Endothelial cell (in vitro differentiated cells): ENCODE data around the gene CMSS1. TPM values are rescaled to one million over a fixed set of nuclear protein-coding genes. Genes with fewer than 3 reads are reported as not detected.

ENCODE experiments used
- DNase-seq: peaks from one replicate; pipeline ENCODE4 v3.0.0; 2021; ENCODE audit warnings: low spot score
- H3K27ac Mint-ChIP-seq: one replicate; pipeline ENCODE4 v1.8.0; 2021; ENCODE audit warnings: mixed read lengths, inconsistent platforms; ENCODE audit not compliant: unreplicated experiment
- H3K27me3 Mint-ChIP-seq: one replicate; pipeline ENCODE4 v1.8.0; 2021; ENCODE audit warnings: mild to moderate bottlenecking, moderate library complexity, mixed read lengths, inconsistent platforms; ENCODE audit not compliant: unreplicated experiment
- H3K36me3 Mint-ChIP-seq: one replicate; pipeline ENCODE4 v1.8.0; 2021; ENCODE audit warnings: mild to moderate bottlenecking, low read depth, mixed read lengths, inconsistent platforms; ENCODE audit not compliant: unreplicated experiment
- H3K4me1 Mint-ChIP-seq: one replicate; pipeline ENCODE4 v1.8.0; 2021; ENCODE audit warnings: mild to moderate bottlenecking, mixed read lengths, inconsistent platforms; ENCODE audit not compliant: unreplicated experiment
- H3K4me3 Mint-ChIP-seq: one replicate; pipeline ENCODE4 v1.8.0; 2021; ENCODE audit warnings: mild to moderate bottlenecking, mixed read lengths, inconsistent platforms; ENCODE audit not compliant: unreplicated experiment
- H3K9me3 Mint-ChIP-seq: one replicate; pipeline ENCODE4 v1.8.0; 2021; ENCODE audit warnings: mixed read lengths, inconsistent platforms; ENCODE audit not compliant: unreplicated experiment
- CTCF ChIP-seq: fragments of 200-600 bp; sonication (generic); IDR thresholded peaks from one replicate; pipeline ENCODE4 v1.5.0; 2021; ENCODE audit warnings: antibody characterized with exemption; ENCODE audit not compliant: unreplicated experiment
- total RNA-seq: library from RNA; stranded (reverse); fragmentation: NEBNext Ultra II Directional; extraction: Animal tissue kit (Norgen Biotek cat#: 25700); gene quantifications from one replicate; pipeline ENCODE4 v1.2.1, GENCODE V29; 2021; ENCODE audit not compliant: unreplicated experiment

The CMSS1 gene
- total RNA-seq, 1 donor from 2014 or later: 25.8 TPM

- H3K27ac Mint-ChIP-seq: peak overlapping the region; percentile 91
- H3K4me1 Mint-ChIP-seq: peaks cover 15% of the 10 kb centered on the region
- H3K9me3 Mint-ChIP-seq: no peaks in the 10 kb centered on the region
- DNase-seq: no peak
- no peak for TF ChIP-seq CTCF
- H3K4me3 Mint-ChIP-seq: no peak overlapping the region
- no peaks in the 10 kb centered on the region for H3K27me3 Mint-ChIP-seq
- H3K36me3 Mint-ChIP-seq: no peaks in the 10 kb centered on the region
Measured at GRCh38 chr3:99921377-99921695, 103.7 kb downstream of the CMSS1 start.

- Mint-ChIP-seq H3K36me3 (no peaks in the 10 kb centered on the region), H3K4me3 (no peak overlapping the region), H3K9me3 (no peaks in the 10 kb centered on the region), H3K4me1 (peaks cover 15% of the 10 kb centered on the region), H3K27ac (no peak overlapping the region), H3K27me3 (no peaks in the 10 kb centered on the region)
- no peak for TF ChIP-seq CTCF
- DNase-seq: no peak
Measured at GRCh38 chr3:99921986-99922385, 104.3 kb downstream of the CMSS1 start.

DNA sequence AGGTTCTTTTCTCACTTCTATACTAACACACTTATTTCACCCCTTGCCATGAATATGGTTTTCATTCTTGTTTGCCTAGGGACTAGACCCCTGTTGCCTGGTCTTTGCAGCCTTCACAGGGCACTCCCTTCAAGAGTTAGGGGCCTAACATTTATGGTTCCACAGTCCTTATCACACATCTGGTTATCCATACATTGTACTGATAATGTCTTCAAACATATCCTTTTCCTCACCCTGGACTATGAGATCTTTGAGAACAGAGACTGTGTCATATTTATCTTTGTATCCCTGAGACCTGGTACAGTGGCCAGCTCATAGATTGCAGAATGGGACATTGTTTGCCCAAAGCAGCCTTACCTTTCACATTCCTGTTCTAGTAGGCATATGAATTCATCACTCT lies 106.2 kb downstream of the CMSS1 start:
- Mint-ChIP-seq H3K27ac (no peak overlapping the region), H3K4me1 (peaks cover 18% of the 10 kb centered on the region)

GRCh38 chr3:99925584-99926230 lies 108.0 kb downstream of the CMSS1 start:
- no peak for TF ChIP-seq CTCF
- Mint-ChIP-seq H3K4me1 (peaks cover 10% of the 10 kb centered on the region), H3K9me3 (no peaks in the 10 kb centered on the region), H3K36me3 (no peaks in the 10 kb centered on the region), H3K27me3 (peaks cover 2% of the 10 kb centered on the region), H3K27ac (no peak overlapping the region), H3K4me3 (no peak overlapping the region)
- no peak for DNase-seq

More for the DNA sequence above, 106.2 kb downstream of the CMSS1 start:
- H3K4me3 Mint-ChIP-seq: no peak overlapping the region
- DNase-seq: no peak
- H3K36me3 Mint-ChIP-seq: no peaks in the 10 kb centered on the region
- no peaks in the 10 kb centered on the region for H3K9me3 Mint-ChIP-seq
- H3K27me3 Mint-ChIP-seq: peaks cover 2% of the 10 kb centered on the region
- TF ChIP-seq CTCF: no peak

DNA sequence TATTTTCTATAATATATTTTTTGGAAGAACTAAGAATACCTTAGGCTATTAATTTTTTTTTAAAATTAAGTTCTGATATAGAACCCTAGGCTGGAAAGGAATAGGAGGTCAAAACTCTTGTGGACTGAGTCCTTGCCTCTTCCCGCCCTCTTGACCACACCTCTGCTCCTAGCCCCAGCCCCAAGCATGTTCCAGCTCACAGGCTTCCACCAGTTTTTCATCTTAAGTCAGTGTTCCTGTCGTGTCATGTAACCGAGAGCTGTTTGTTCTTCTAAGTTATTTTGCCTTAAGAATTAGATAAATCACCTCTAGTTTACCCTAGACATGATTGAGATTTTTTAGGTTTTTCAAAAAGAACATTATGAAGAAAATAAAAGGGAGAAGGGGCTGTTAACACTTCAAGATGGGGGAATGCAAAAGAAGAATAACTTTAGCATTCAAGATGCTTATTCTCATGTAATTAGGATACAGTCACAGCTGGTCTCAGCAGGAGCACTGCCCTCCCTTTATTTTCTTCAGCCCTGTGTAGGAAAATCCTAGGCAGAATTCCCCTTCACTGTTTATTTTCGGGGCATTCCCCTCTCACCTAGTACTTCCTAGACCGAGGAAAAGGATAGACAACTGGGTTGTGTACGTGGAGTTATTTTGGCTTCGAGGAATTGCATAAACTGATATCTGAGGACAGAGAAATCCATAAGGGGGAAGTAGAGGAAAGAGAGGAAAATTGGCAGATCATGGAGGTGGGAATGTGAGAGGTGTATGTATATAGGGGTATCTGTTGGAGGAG lies 110.2 kb downstream of the CMSS1 start:
- Mint-ChIP-seq H3K9me3 (no peaks in the 10 kb centered on the region), H3K4me1 (peaks cover 3% of the 10 kb centered on the region), H3K36me3 (no peaks in the 10 kb centered on the region), H3K27ac (peak overlapping the region; percentile 2), H3K27me3 (peaks cover 2% of the 10 kb centered on the region), H3K4me3 (no peak overlapping the region)
- DNase-seq: no peak
- no peak for TF ChIP-seq CTCF
